Activated T-cell treated with anti-CD3 and anti-CD28 coated beads, Interleukin-2, amount 50 U/mL, for 4 hours (primary cell): ENCODE data around the gene FOXP1. TPM values are rescaled to one million over a fixed set of nuclear protein-coding genes. Genes with fewer than 3 reads are reported as not detected.
A peak's percentile ranks its signal among the peaks of the same experiment; 100 is the strongest.

Experiments used
- ATAC-seq, 2 donors: fragments of 200-7000 bp; cut with Tn5 transposase; one replicate each; pipeline ENCODE4 v1.10.0; 2021
- DNase-seq: peaks from one replicate; pipeline ENCODE4 v3.0.0-alpha.2; 2020
- H3K27me3 Mint-ChIP-seq: one replicate; pipeline ENCODE4 v1.8.0; 2021; ENCODE audit warnings: low read depth, mixed read lengths
- H3K36me3 Mint-ChIP-seq: one replicate; pipeline ENCODE4 v1.8.0; 2022; ENCODE audit warnings: mixed read lengths; ENCODE audit not compliant: insufficient read depth
- H3K4me1 Mint-ChIP-seq: one replicate; pipeline ENCODE4 v1.8.0; 2021; ENCODE audit warnings: low read depth, mixed read lengths
- H3K4me3 Mint-ChIP-seq: one replicate; pipeline ENCODE4 v1.8.0; 2021; ENCODE audit warnings: mild to moderate bottlenecking, moderate library complexity, mixed read lengths
- H3K9me3 Mint-ChIP-seq: one replicate; pipeline ENCODE4 v1.8.0; 2021; ENCODE audit warnings: mixed read lengths
- total RNA-seq, 3 donors: library from RNA; stranded (reverse); gene quantifications; one replicate each; pipeline ENCODE4 v1.2.1, GENCODE V29; 2021

Gene FOXP1
- total RNA-seq, 3 donors from 2014 or later: 251 to 263 (median 256) TPM

- ATAC-seq (no peak), DNase-seq (no peak)
- peaks cover 40% of the 10 kb centered on the region for H3K36me3 Mint-ChIP-seq
- no peaks in the 10 kb centered on the region for H3K9me3 Mint-ChIP-seq
- no peaks in the 10 kb centered on the region for H3K27me3 Mint-ChIP-seq
- H3K4me1 Mint-ChIP-seq: peaks cover 70% of the 10 kb centered on the region
- H3K4me3 Mint-ChIP-seq: no peak overlapping the region
Measured at GRCh38 chr3:71466483-71466882, 117.0 kb downstream of the FOXP1 start.

DNA sequence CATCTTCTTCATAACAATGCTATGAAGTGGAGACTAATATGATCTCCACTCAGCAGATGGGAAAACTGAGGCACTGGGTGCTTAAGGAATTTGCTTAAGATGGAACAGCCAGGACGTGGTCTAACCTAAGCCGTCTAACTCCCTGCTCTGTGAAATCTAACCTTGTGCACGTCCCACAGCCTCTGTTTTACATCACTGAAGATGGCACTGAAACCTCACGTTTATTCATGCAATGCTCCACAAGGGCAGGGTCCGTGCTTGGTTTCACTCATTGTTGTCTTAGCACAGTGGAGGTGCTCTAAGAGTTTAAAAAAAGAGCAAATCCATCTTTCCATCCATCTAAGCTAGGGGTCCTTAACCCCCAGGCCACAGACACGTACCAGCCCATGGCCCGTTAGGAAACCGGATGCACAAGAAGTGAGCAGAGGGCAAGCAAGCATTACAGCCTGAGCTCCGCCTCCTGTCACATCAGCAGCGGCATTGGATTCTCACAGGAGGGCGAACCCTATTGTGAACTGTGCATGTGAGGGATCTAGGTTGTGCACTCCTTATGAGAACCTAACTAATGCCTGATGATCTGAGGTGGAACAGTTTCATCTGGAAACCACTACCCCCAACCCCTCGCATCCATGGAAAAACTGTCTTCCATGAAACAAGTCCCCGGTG is 118.0 kb downstream of the FOXP1 start:
- Mint-ChIP-seq H3K9me3 (no peaks in the 10 kb centered on the region), H3K36me3 (peaks cover 48% of the 10 kb centered on the region), H3K27me3 (no peaks in the 10 kb centered on the region), H3K4me1 (peaks cover 75% of the 10 kb centered on the region), H3K4me3 (no peak overlapping the region)
- ATAC-seq: no peak
- DNase-seq: no peak

GRCh38 chr3:71464613-71465012 is 118.9 kb downstream of the FOXP1 start:
- ATAC-seq: no peak
- DNase-seq: no peak
- Mint-ChIP-seq H3K4me1 (peaks cover 79% of the 10 kb centered on the region), H3K27me3 (no peaks in the 10 kb centered on the region), H3K36me3 (peaks cover 49% of the 10 kb centered on the region), H3K9me3 (no peaks in the 10 kb centered on the region), H3K4me3 (no peak overlapping the region)

GRCh38 chr3:71463617-71464016 is 119.9 kb downstream of the FOXP1 start:
- H3K36me3 Mint-ChIP-seq: peaks cover 45% of the 10 kb centered on the region
- no peaks in the 10 kb centered on the region for H3K27me3 Mint-ChIP-seq

DNA sequence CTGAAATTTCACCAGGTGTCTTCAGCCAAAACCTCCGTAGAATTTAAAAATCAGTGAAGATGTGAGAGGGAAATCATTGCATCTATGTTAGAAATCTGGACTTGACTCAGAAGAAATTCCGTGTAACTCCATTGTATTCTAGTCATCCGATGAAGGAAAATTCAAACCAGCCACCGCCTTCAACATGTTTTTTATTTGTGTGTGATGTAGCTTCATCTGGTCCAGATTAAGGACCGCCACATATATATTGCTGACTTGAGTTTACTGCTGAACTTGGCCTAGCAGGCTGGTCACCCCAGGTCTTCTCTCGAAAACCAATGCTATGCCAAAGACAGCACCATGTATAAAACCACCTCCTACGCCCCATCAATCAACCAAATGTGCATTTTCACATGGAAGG is 120.9 kb downstream of the FOXP1 start:
- no peak for DNase-seq
- no peaks in the 10 kb centered on the region for H3K27me3 Mint-ChIP-seq
- no peak for ATAC-seq
- H3K4me1 Mint-ChIP-seq: peaks cover 82% of the 10 kb centered on the region
- H3K9me3 Mint-ChIP-seq: no peaks in the 10 kb centered on the region
- no peak overlapping the region for H3K4me3 Mint-ChIP-seq
- peaks cover 38% of the 10 kb centered on the region for H3K36me3 Mint-ChIP-seq

More at GRCh38 chr3:71463617-71464016, 119.9 kb downstream of the FOXP1 start:
- Mint-ChIP-seq H3K4me1 (peaks cover 79% of the 10 kb centered on the region), H3K9me3 (no peaks in the 10 kb centered on the region), H3K4me3 (no peak overlapping the region)
- ATAC-seq: no peak
- DNase-seq: no peak

GRCh38 chr3:71461749-71462483 is 121.6 kb downstream of the FOXP1 start:
- H3K36me3 Mint-ChIP-seq: peaks cover 33% of the 10 kb centered on the region
- peaks cover 84% of the 10 kb centered on the region for H3K4me1 Mint-ChIP-seq
- DNase-seq: no peak

GRCh38 chr3:71461114-71461513 is 122.4 kb downstream of the FOXP1 start:
- peak; percentile 73 to 82 for ATAC-seq

More at GRCh38 chr3:71461749-71462483, 121.6 kb downstream of the FOXP1 start:
- H3K27me3 Mint-ChIP-seq: no peaks in the 10 kb centered on the region
- ATAC-seq: no peak
- H3K4me3 Mint-ChIP-seq: no peak overlapping the region
- H3K9me3 Mint-ChIP-seq: no peaks in the 10 kb centered on the region

GRCh38 chr3:71458895-71459294 is 124.6 kb downstream of the FOXP1 start:
- no peaks in the 10 kb centered on the region for H3K27me3 Mint-ChIP-seq
- H3K4me1 Mint-ChIP-seq: peaks cover 94% of the 10 kb centered on the region
- H3K9me3 Mint-ChIP-seq: no peaks in the 10 kb centered on the region
- no peak overlapping the region for H3K4me3 Mint-ChIP-seq
- no peak for DNase-seq
- no peak for ATAC-seq
- peaks cover 22% of the 10 kb centered on the region for H3K36me3 Mint-ChIP-seq

More at GRCh38 chr3:71461114-71461513, 122.4 kb downstream of the FOXP1 start:
- H3K9me3 Mint-ChIP-seq: no peaks in the 10 kb centered on the region
- H3K36me3 Mint-ChIP-seq: peaks cover 26% of the 10 kb centered on the region
- DNase-seq: no peak
- peak overlapping the region; percentile 32 for H3K4me3 Mint-ChIP-seq
- no peaks in the 10 kb centered on the region for H3K27me3 Mint-ChIP-seq
- H3K4me1 Mint-ChIP-seq: peaks cover 84% of the 10 kb centered on the region

GRCh38 chr3:71456826-71457225 is 126.7 kb downstream of the FOXP1 start:
- peak; percentile 61 to 65 for ATAC-seq
- no peak for DNase-seq
- H3K36me3 Mint-ChIP-seq: peaks cover 12% of the 10 kb centered on the region
- peaks cover 99% of the 10 kb centered on the region for H3K4me1 Mint-ChIP-seq
- H3K9me3 Mint-ChIP-seq: no peaks in the 10 kb centered on the region
- H3K4me3 Mint-ChIP-seq: peak overlapping the region; percentile 76
- no peaks in the 10 kb centered on the region for H3K27me3 Mint-ChIP-seq

DNA sequence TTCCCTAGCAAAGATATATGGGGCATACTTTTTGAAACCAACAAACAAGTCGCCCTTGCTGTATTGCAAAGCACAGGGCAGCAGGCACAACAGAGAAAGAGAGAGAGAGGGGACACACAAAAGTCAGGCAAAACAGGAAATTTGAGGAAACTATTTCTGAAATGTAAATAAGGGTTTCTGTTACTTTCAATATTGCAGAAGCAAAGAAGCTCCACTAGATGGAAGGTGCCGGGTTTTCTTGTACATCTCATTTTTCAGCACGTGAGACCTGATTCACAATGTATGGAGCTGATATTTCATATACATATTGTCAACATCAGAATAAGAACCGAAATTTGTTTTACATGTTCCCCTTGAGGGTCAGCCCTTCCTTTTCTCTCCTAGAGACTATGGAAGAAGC is 127.4 kb downstream of the FOXP1 start:
- H3K9me3 Mint-ChIP-seq: no peaks in the 10 kb centered on the region
- H3K4me1 Mint-ChIP-seq: peaks cover 99% of the 10 kb centered on the region
- H3K4me3 Mint-ChIP-seq: peak overlapping the region; percentile 76
- ATAC-seq (peak; percentile 24 to 31), DNase-seq (no peak)
- no peaks in the 10 kb centered on the region for H3K27me3 Mint-ChIP-seq
- peaks cover 9% of the 10 kb centered on the region for H3K36me3 Mint-ChIP-seq

DNA sequence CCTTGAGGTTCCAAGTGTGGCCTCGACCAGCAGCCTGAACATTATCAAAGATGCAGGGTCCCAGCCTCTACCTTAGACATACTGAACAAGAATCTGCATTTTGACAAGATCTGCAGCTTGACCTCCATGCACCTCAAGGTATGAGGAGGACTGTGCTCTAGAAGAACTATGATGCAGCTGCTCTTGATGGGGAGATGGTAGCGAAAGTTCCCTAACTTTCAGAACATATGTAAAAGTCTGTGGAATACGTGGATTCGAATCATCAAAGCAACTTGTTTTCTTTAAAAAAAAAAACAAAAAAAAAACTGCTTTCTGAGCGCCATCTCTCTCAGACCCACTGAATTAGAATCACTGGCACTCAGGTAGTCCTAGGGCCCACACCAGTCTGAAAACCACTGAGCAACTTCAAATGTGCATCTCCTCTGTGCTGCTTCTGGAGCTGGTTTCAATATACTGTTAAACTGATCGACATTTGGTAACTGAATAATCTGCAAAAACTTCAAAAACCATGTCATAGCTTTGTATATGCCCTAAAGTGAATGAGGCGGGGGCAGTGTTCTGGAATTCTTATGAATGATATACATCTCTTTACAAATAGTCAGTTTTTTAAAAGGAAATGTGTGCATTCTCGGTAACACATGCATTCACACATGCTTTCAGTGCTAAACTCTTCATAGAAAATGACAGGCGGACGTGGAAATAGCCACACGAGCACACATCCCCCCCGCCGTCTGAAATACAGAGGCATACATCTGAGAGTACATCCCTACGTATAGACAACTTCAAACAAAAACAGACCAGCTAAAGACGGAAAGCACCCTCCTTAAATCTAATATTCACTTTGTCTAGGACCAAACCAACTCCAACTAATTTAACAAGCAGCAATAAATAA is 128.8 kb downstream of the FOXP1 start:
- Mint-ChIP-seq H3K36me3 (peaks cover 3% of the 10 kb centered on the region), H3K9me3 (no peaks in the 10 kb centered on the region), H3K27me3 (no peaks in the 10 kb centered on the region), H3K4me1 (peaks cover 99% of the 10 kb centered on the region), H3K4me3 (peak overlapping the region; percentile 76)
- ATAC-seq: peak; percentile 29 to 33
- no peak for DNase-seq

DNA sequence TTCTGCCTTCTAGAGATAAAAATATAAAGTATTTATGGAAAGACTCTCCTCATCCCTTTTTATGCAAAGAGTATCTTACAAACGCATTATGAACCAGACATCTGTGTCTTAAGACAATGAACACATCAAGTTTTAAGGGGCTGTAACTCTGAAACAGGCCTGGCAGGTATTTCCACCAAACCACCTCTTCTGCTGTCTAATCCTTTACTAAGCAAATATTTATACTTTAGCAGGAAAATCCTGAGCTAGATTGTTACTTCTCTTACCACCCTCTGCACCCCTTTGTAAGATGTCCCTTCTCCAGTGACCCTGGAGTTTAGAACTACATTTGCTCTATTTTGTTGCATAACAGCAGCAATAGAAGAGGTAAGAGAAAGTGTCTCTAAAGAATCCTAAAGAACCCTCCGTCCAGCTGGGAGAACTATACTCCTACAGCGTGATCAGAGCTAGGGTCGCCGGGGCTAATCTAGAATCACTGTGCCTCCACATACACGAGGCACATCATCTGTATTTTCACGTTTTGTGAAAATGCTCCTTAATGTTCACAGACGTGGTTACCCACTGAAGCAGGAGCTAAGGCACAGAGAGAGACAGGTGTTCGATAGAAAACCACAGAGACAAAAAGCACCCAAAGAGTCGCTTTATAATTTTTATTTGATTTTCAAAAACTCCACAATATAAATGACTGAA is 129.6 kb downstream of the FOXP1 start:
- Mint-ChIP-seq H3K4me3 (peak overlapping the region; percentile 76), H3K9me3 (no peaks in the 10 kb centered on the region), H3K36me3 (no peaks in the 10 kb centered on the region), H3K4me1 (peaks cover 99% of the 10 kb centered on the region), H3K27me3 (no peaks in the 10 kb centered on the region)
- no peak for DNase-seq
- ATAC-seq: peak in 1 of 2 donors; percentile 5

DNA sequence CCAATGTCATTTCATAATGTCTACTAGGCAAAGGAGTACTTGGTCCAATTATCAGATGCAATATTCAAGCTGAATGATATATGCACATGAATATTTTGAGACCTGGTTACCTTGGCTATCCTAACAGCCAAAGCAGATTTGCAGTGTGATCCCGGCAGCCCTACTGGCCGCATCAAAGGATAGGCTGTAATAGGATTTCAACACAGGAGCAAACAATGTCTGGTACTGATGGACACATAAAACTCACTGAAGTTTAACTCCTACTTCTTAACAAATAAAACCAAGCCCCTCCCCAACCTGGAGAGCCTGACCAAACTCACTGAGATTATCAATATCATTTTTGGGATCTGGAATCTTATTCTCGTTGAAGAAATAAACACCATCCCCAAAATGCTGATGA is 130.2 kb downstream of the FOXP1 start:
- no peaks in the 10 kb centered on the region for H3K27me3 Mint-ChIP-seq
- DNase-seq (no peak), ATAC-seq (no peak)
- H3K4me3 Mint-ChIP-seq: no peak overlapping the region
- H3K36me3 Mint-ChIP-seq: peaks cover 4% of the 10 kb centered on the region
- no peaks in the 10 kb centered on the region for H3K9me3 Mint-ChIP-seq
- H3K4me1 Mint-ChIP-seq: peaks cover 99% of the 10 kb centered on the region

DNA sequence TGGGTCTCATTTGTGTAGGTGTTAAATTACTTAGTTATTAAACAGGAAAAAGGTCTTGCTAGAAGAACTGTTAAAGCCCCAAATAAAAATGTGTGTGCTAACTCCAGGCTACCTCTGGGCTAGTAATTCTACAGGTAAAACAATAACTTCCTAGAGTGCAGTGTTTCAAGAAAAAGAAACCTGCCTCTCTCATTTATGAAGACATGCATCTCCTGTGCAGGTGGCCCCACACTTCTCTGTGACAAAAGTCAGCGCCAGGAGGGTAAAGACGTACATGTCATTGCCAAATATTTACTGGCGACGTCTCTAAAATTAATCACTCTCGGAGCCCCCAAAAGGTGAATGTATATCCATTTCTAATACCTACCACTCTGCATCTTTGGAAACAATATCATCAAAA is 131.7 kb downstream of the FOXP1 start:
- H3K4me1 Mint-ChIP-seq: peaks cover 99% of the 10 kb centered on the region
- no peak for ATAC-seq
- peak overlapping the region; percentile 19 for H3K4me3 Mint-ChIP-seq
- H3K36me3 Mint-ChIP-seq: peaks cover 6% of the 10 kb centered on the region
- H3K9me3 Mint-ChIP-seq: no peaks in the 10 kb centered on the region
- H3K27me3 Mint-ChIP-seq: no peaks in the 10 kb centered on the region
- DNase-seq: no peak
